K562 (cell line): ENCODE measurements around the gene MRPL11. TPM values are rescaled to one million over a fixed set of nuclear protein-coding genes. Genes with fewer than 3 reads are reported as not detected.

Experiments used
- ATAC-seq: fragments of 200-7000 bp; cut with Tn5 transposase; 3 replicates; pipeline ENCODE4 v1.9.1; 2020; ENCODE audit warnings: moderate library complexity
- BruUV-seq: library from RNA; stranded (reverse); fragments of 400-500 nt; replicated peaks from 2 replicates; lab custom pipeline; 2021; lab: Mats Ljungman, UMichigan
- CTCF ChIA-PET: fragments of 300-600 bp; formaldehyde crosslinking; extraction: SDS; loops from one replicate; lab custom pipeline; 2021; ENCODE audit warnings: low intra/inter-chr PET ratio; lab: Yijun Ruan, JAX
- POLR2A ChIA-PET: fragments of 300-600, 350-650 bp; sonication (Branson Sonifier 250); formaldehyde crosslinking; extraction: SDS; loops from one replicate; lab custom pipeline; 2021; ENCODE audit warnings: antibody characterized with exemption, inconsistent platforms; lab: Yijun Ruan, JAX
- DNase-seq, 4 experiments: peaks; one replicate each; pipeline versions ENCODE4 v3.0.0 to v3.0.0-alpha.2; 2011 to 2018; ENCODE audit warnings: low spot score in 3 of 4, mixed read lengths in 3 of 4; ENCODE audit errors: extremely low read depth in 1 of 4
- FAIRE-seq: peaks from 2 replicates; lab custom pipeline; 2011; peaks lifted over from hg19 to GRCh38; lab: Jason Lieb, UNC
- H2AFZ ChIP-seq: 2 replicates; pipeline ENCODE4 v1.6.0; 2011; ENCODE audit warnings: low read depth, low read length, control low read depth, inconsistent platforms
- H3K27ac ChIP-seq: fragments of 200-600 bp; 3 replicates; pipeline ENCODE4 v1.8.0; 2011; ENCODE audit warnings: low read depth, mild to moderate bottlenecking, control low read depth, inconsistent platforms, low read length, moderate library complexity, mixed read lengths; ENCODE audit errors: extremely low read depth
- H3K27me3 ChIP-seq, 2 experiments: fragments of 300-600 bp in 1 of 2; 2 replicates in 1 of 2; 3 replicates in 1 of 2; pipeline versions ENCODE4 v1.6.0 to v1.8.0; 2011; ENCODE audit warnings: inconsistent platforms in 2 of 2, low read length in 2 of 2, mild to moderate bottlenecking in 1 of 2, mixed read lengths in 1 of 2, moderate library complexity in 1 of 2; ENCODE audit not compliant: control insufficient read depth in 2 of 2, insufficient read depth in 2 of 2
- H3K36me3 ChIP-seq: fragments of 300-600 bp; 3 replicates; pipeline ENCODE4 v1.8.0; 2011; ENCODE audit warnings: mild to moderate bottlenecking, low read length, inconsistent platforms; ENCODE audit not compliant: control insufficient read depth, insufficient read depth
- H3K4me1 ChIP-seq, 2 experiments: fragments of 200-600 bp in 1 of 2; replicated peaks in 1 of 2; 2 replicates in 1 of 2; 3 replicates in 1 of 2; pipeline versions ENCODE4 v1.5.1 to v1.8.0; 2011; ENCODE audit warnings: inconsistent platforms in 2 of 2, low read length in 2 of 2, mild to moderate bottlenecking in 1 of 2, mixed read lengths in 1 of 2, moderate library complexity in 1 of 2; ENCODE audit not compliant: control insufficient read depth in 2 of 2, insufficient read depth in 2 of 2
- H3K4me2 ChIP-seq: 2 replicates; pipeline ENCODE4 v1.6.1; 2011; ENCODE audit warnings: low read length, control low read depth, inconsistent platforms, mixed read lengths; ENCODE audit not compliant: insufficient read depth
- H3K4me3 ChIP-seq: fragments of 200-600 bp; sonication (generic), shearing (Covaris generic); 2 replicates; pipeline ENCODE4 v1.5.1; 2016; ENCODE audit warnings: control low read depth, inconsistent platforms
- H3K79me2 ChIP-seq: fragments of 200-600 bp; 3 replicates; pipeline ENCODE4 v1.8.0; 2011; ENCODE audit warnings: low read length, inconsistent platforms; ENCODE audit not compliant: control insufficient read depth, insufficient read depth
- H3K9ac ChIP-seq, 2 experiments: 2 replicates each; pipeline versions ENCODE4 v1.6.0 to v1.6.1; 2011; ENCODE audit warnings: low read depth in 2 of 2, low read length in 2 of 2, control low read depth in 1 of 2, inconsistent platforms in 1 of 2, mild to moderate bottlenecking in 1 of 2, mixed read lengths in 1 of 2; ENCODE audit not compliant: insufficient read depth in 1 of 2
- H3K9me1 ChIP-seq: one replicate; pipeline ENCODE4 v1.6.0; 2011; ENCODE audit warnings: inconsistent platforms, mild to moderate bottlenecking, low read length, moderate library complexity; ENCODE audit not compliant: control insufficient read depth, insufficient read depth
- H3K9me3 ChIP-seq: replicated peaks from 2 replicates; pipeline ENCODE4 v1.5.1; 2011; ENCODE audit warnings: low read depth, low read length, inconsistent platforms; ENCODE audit not compliant: control insufficient read depth, insufficient read depth
- H4K20me1 ChIP-seq: replicated peaks from 2 replicates; pipeline ENCODE4 v1.6.1; 2011; ENCODE audit warnings: low read length, inconsistent platforms, mixed read lengths; ENCODE audit not compliant: control insufficient read depth, insufficient read depth
- ATF7 ChIP-seq: fragments of 450-650 bp; IDR thresholded peaks from 2 replicates; pipeline ENCODE4 v1.7.1; 2014; ENCODE audit warnings: mild to moderate bottlenecking, moderate library complexity
- CEBPB ChIP-seq: fragments of 450-650 bp; IDR thresholded peaks from 2 replicates; pipeline ENCODE4 v1.6.1; 2016; ENCODE audit warnings: missing genetic modification characterization, missing compliant biosample characterization
- FOSL1 ChIP-seq: fragments of 200-800 bp; sonication (Bioruptor generic); conservative IDR thresholded peaks from 2 replicates; pipeline ENCODE4 v1.6.1; 2016; ENCODE audit warnings: missing genetic modification characterization, missing compliant biosample characterization
- KDM1A ChIP-seq, 2 experiments: fragments of 450-650 bp; IDR thresholded peaks; 2 replicates each; pipeline ENCODE4 v1.6.1; 2016; ENCODE audit warnings: mild to moderate bottlenecking in 2 of 2
- LEF1 ChIP-seq: fragments of 450-650 bp; IDR thresholded peaks from 2 replicates; pipeline ENCODE4 v1.6.1; 2016; ENCODE audit warnings: mild to moderate bottlenecking
- MEIS2 ChIP-seq: fragments of 450-650 bp; IDR thresholded peaks from 2 replicates; pipeline ENCODE4 v1.6.1; 2014; ENCODE audit warnings: mild to moderate bottlenecking; ENCODE audit not compliant: partially characterized antibody
- SOX6 ChIP-seq: fragments of 450-650 bp; IDR thresholded peaks from 2 replicates; pipeline ENCODE4 v1.6.1; 2014; ENCODE audit warnings: mild to moderate bottlenecking
- ZBED1 ChIP-seq: IDR thresholded peaks from 2 replicates; pipeline ENCODE4 v1.6.1; 2014
- ZEB2 ChIP-seq: fragments of 450-650 bp; IDR thresholded peaks from 2 replicates; pipeline ENCODE4 v1.6.1; 2016
- ZNF316 ChIP-seq: fragments of 450-650 bp; IDR thresholded peaks from 2 replicates; pipeline ENCODE4 v1.6.1; 2016
- WGBS: fragments of 100-300 bp; shearing (Covaris generic); methylation state at CpG from one replicate; pipeline ENCODE4 v1.1.6; 2016; ENCODE audit warnings: low coverage, mixed read lengths; ENCODE audit not compliant: insufficient coverage; ENCODE audit errors: missing lambda C conversion rate; 5-methylcytosine and 5-hydroxymethylcytosine counted together
- in situ Hi-C: fragments of 300-500 bp; cut with MboI; formaldehyde crosslinking; loops from 4 replicates; pipeline ENCODE4 v1.15.0; 2018; ENCODE audit warnings: inconsistent platforms, mixed read lengths
- intact Hi-C: fragments of 100-400 bp; cut with micrococcal nuclease; formaldehyde crosslinking; loops from 2 replicates; pipeline ENCODE4 v1.14.2; 2022
- polyA plus RNA-seq, 8 experiments: library from polyadenylated mRNA; depleted of rRNA in 4 of 8; stranded (reverse) in 5 of 8; unstranded in 3 of 8; fragments of >200 nt; fragmentation: Nextera tagmentation in 2 of 8; fragmentation: Illumina TruSeq in 1 of 8; extraction: Ambion mirVana in 2 of 8; extraction: Trizol in 1 of 8; gene quantifications; 2 replicates each; pipeline versions ENCODE4 v1.2.1 to v1.2.3, GENCODE V29; 2011 to 2014; ENCODE audit warnings: inconsistent platforms in 1 of 8, missing spikeins in 1 of 8
- total RNA-seq, 7 experiments: library from RNA; depleted of rRNA in 6 of 7; stranded (reverse); fragments of >200 nt in 6 of 7; fragmentation: Illumina TruSeq in 2 of 7; extraction: Trizol in 2 of 7; gene quantifications; 2 replicates each; pipeline versions ENCODE4 v1.2.1 to v1.2.3, GENCODE V29; 2011 to 2021; ENCODE audit warnings: low replicate concordance in 1 of 7
- TF ChIP-seq, protein P1 (sequence below): fragments of 450-650 bp; IDR thresholded peaks from 2 replicates; pipeline ENCODE4 v1.6.1; 2016
- TF ChIP-seq, protein P2 (sequence below), 2 experiments: fragments of 450-650 bp in 1 of 2; sonication (generic) in 1 of 2; formaldehyde crosslinking in 1 of 2; IDR thresholded peaks in 1 of 2; conservative IDR thresholded peaks in 1 of 2; 2 replicates each; pipeline versions ENCODE4 v1.6.1 to v1.8.1; 2016 to 2023; ENCODE audit warnings: mild to moderate bottlenecking in 2 of 2, moderate library complexity in 2 of 2, inconsistent platforms in 1 of 2, missing genetic modification reagents in 1 of 2

The MRPL11 gene
- total and polyA plus RNA-seq, 9 of the 15 experiments (the other 6 are each of a cell fraction or from before 2014, with no cell fraction given), result 33.0 to 173 (median 91.9) TPM

DNA sequence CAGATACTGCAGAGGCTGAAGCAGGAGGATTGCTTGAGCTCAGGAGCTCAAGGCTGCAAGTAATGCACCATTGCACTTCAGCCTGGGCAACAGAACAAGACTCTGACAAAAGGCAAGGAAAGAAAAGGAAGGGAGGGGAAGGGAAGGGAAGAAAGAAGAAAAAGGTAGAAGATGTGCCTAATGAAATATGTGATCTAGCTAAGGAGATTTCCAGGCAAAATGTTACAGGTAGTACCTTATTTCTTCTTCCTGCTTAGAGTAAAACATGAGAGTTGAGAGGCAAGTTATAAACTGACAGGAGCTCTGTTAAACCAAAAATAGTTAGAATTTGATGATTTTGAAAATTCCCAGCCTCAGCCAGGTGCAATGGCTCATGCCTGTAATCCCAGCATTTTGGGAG lies 23.4 kb upstream of the MRPL11 start (continued):
- TF ChIP-seq KDM1A (IDR thresholded peaks at IDR 0.05), result no peak

DNA sequence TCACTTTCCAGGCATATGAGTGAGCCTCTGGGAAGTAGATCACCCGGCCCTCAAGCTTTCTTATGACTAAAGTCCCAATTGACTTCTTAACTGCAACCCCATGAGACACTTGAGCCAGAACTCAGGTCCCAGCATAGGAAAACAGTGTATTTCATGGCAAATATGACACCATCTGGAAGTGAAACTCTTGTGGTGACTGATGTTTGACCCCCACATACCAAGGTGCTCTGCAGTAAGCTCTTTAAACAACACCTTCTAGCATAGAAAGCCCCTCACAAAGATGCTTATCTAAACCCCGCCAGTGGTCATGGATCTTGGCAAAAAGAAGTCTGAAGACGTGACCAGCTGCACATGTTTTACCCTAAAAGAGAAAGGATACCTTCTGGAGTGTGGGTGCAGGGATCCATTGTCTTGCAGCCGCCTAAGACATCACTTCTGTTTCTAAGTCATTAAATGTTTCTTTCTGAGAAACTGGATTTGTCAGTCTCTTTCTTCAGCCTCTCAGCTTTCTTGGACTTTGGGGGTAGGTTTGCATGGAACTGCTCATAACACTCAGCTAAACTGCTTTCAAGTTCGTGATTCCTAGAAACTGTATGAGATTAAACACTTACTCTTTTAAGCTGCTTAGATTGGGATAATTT lies 20.6 kb upstream of the MRPL11 start:
- intact Hi-C loops (no loop called here), in situ Hi-C loops (no loop called here)
- Histone ChIP-seq H3K27ac (no peak overlapping the region), H3K27me3 (peaks cover 0 to 13% of the 10 kb centered on the region in 2 experiments; a peak in 2 of 5 replicates), H3K9me3 (peaks cover 4% of the 10 kb centered on the region; the same call in 1 of the 2 replicates), H2AFZ (0 out of 2 replicates have a peak overlapping the region, but pooled peaks have one; percentile 40), H3K4me2 (no peak overlapping the region), H3K4me1 (peaks cover 0 to 4% of the 10 kb centered on the region in 2 experiments; a peak in 1 of 5 replicates), H3K9me1 (no peaks in the 10 kb centered on the region), H3K4me3 (no peak overlapping the region), H4K20me1 (no peaks in the 10 kb centered on the region), H3K9ac (no peak overlapping the region), H3K79me2 (no peaks in the 10 kb centered on the region), H3K36me3 (no peaks in the 10 kb centered on the region)
- ChIA-PET CTCF (interaction anchor here (2.0 kb wide), 1 partner anchor 51 kb away, joined by 4 read pairs; no protein-coding TSS in a partner anchor), POLR2A (interaction anchor here (1.3 kb wide), 1 partner anchor 12 kb away, joined by 4 read pairs; no protein-coding TSS in a partner anchor)
- FAIRE-seq (no peak), ATAC-seq (no peak), DNase-seq (no peak)
- TF ChIP-seq ZBED1, result no peak
- peak; percentile 19; the same call in 1 of the 2 replicates for TF ChIP-seq ZNF316
- 18% methylated on average over 5 of the region's 5 CpGs for WGBS
- BruUV-seq, result no TSS peak

DNA sequence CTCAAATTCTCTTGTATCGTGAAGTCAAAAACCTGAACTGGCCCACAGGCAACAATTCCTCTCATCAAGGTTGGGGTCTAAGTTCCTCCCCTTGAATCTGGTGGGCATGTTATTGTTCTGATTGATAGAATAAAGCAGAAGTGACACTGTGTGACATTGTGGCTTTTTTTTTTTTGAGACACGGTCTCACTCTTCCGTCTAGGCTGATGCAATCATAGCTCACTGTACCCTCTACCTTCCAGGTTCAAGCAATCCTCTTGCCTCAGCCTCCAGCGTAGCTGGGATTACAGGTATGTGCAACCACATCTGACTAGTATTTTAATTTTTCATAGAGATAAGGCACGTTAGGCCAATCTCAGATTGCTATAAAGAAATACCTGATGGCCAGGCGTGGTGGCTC lies 19.2 kb upstream of the MRPL11 start:
- BruUV-seq, result no TSS peak
- peak overlapping the region; percentile 24; the same call in 1 of the 2 replicates for H2AFZ ChIP-seq
- H3K27ac ChIP-seq, result no peak overlapping the region
- TF ChIP-seq, protein P1, sequence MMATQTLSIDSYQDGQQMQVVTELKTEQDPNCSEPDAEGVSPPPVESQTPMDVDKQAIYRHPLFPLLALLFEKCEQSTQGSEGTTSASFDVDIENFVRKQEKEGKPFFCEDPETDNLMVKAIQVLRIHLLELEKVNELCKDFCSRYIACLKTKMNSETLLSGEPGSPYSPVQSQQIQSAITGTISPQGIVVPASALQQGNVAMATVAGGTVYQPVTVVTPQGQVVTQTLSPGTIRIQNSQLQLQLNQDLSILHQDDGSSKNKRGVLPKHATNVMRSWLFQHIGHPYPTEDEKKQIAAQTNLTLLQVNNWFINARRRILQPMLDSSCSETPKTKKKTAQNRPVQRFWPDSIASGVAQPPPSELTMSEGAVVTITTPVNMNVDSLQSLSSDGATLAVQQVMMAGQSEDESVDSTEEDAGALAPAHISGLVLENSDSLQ, result peak; percentile 32; the same call in 1 of the 2 replicates
- peak; percentile 52; the same call in 1 of the 2 replicates for TF ChIP-seq SOX6
- TF ChIP-seq MEIS2, result peak; percentile 10
- TF ChIP-seq ZEB2, result 0 out of 2 replicates have a peak, but pooled peaks have one; percentile 41
- TF ChIP-seq CEBPB (tag), result 0 out of 2 replicates have a peak, but pooled peaks have one; percentile 13
- no peak for TF ChIP-seq FOSL1 (tag)
- TF ChIP-seq, protein P2, sequence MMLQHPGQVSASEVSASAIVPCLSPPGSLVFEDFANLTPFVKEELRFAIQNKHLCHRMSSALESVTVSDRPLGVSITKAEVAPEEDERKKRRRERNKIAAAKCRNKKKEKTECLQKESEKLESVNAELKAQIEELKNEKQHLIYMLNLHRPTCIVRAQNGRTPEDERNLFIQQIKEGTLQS (IDR thresholded peaks at IDR 0.05), result peak; percentile 78
- TF ChIP-seq, protein P2 (CRISPR knock-in tag; conservative IDR thresholded peaks at IDR 0.05), result no peak
- TF ChIP-seq LEF1, result no peak
- TF ChIP-seq ATF7, result peak; percentile 60; the same call in 1 of the 2 replicates

More for the DNA sequence above, 19.2 kb upstream of the MRPL11 start:
- Histone ChIP-seq H3K36me3 (no peaks in the 10 kb centered on the region), H3K9ac (no peak overlapping the region), H3K27me3 (peaks cover 0 to 18% of the 10 kb centered on the region in 2 experiments; a peak in 3 of 5 replicates), H4K20me1 (no peaks in the 10 kb centered on the region), H3K9me3 (peaks cover 4% of the 10 kb centered on the region; the same call in 1 of the 2 replicates), H3K4me2 (no peak overlapping the region), H3K4me1 (peaks cover 0 to 4% of the 10 kb centered on the region in 2 experiments; a peak in 1 of 5 replicates), H3K4me3 (no peak overlapping the region), H3K9me1 (no peaks in the 10 kb centered on the region), H3K79me2 (no peaks in the 10 kb centered on the region)
- ChIA-PET POLR2A (no interaction called here), CTCF (no interaction called here)
- in situ Hi-C loops (no loop called here), intact Hi-C loops (no loop called here)
- DNase-seq (no peak), ATAC-seq (peak; percentile 79), FAIRE-seq (no peak)
- WGBS, result 28% methylated on average over 6 of the region's 6 CpGs
